ENCODE results near the gene PEAK3. TPM values are rescaled to one million over a fixed set of nuclear protein-coding genes. Genes with fewer than 3 reads are reported as not detected.

The PEAK3 gene
- total and polyA plus RNA-seq, 9 of the 15 experiments (the other 6 are each of a cell fraction or from before 2014, with no cell fraction given), result 0.07 to 0.40 TPM; not detected in 7

DNA sequence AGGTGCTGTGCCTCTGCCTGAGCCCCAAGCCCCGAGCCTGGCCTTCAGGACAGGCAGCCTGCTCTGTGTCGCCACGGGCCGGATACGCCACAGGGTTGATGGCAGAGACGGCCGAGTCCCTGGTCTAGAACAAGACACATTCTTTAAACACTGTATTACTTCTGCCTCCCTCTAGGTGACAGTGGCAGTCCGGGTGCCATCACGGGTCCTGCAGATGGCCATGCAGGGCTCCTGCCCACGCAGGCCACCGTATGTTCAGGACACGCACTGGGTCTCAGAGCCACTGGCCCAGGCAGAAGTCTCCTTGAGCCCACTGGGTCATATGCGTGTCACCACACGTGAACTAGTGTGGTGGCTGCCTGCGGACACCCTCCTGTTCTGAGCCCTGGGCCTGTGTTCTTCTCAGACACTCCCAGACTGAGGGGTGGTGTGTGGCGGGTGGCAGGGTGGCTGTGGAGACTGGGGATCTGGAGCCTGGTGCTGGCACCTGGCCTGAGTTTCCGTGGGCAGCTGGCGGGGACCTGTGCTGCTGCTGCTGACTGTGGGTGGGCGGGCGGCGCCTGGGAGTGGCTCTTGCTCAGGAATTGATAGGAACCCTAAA, 50.3 kb downstream of the PEAK3 start:
- Histone ChIP-seq H3K36me3 (ENCODE audit: control insufficient read depth, insufficient read depth, low read length) (peaks cover 71% of the 10 kb centered on the region; the same call in 2 of the 3 replicates), H4K20me1 (replicated peaks; ENCODE audit: control insufficient read depth, insufficient read depth, low read length) (0 out of 2 replicates have a peak, but pooled peaks cover 13% of the 10 kb centered on the region), H3K4me2 (ENCODE audit: insufficient read depth, low read length) (no peak overlapping the region), H3K27ac (ENCODE audit: extremely low read depth, low read depth, low read length) (no peak overlapping the region; the same call in 2 of the 3 replicates), H3K9me1 (ENCODE audit: control insufficient read depth, insufficient read depth, low read length) (no peaks in the 10 kb centered on the region), H3K9ac (ENCODE audit: insufficient read depth in 1 of 2, low read depth in 2 of 2, low read length in 2 of 2) (peak overlapping the region in 1 of 2 experiments; percentile 78; a peak in 2 of 4 replicates), H3K27me3 (ENCODE audit: control insufficient read depth in 2 of 2, insufficient read depth in 2 of 2, low read length in 2 of 2) (no peaks in the 10 kb centered on the region), H2AFZ (ENCODE audit: low read depth, low read length) (no peak overlapping the region), H3K4me1 (replicated peaks in 1 of 2; ENCODE audit: control insufficient read depth in 2 of 2, insufficient read depth in 2 of 2, low read length in 2 of 2) (peaks cover 0 to 82% of the 10 kb centered on the region in 2 experiments; a peak in 3 of 5 replicates), H3K79me2 (ENCODE audit: control insufficient read depth, insufficient read depth, low read length) (peaks cover 40% of the 10 kb centered on the region), H3K9me3 (replicated peaks; ENCODE audit: control insufficient read depth, insufficient read depth, low read depth, low read length) (no peaks in the 10 kb centered on the region), H3K4me3 (no peak overlapping the region)
- in situ Hi-C loops (cut with MboI) (loop anchor here (10.0 kb wide), 1 partner anchor 83 kb away; no protein-coding TSS in a partner anchor), intact Hi-C loops (cut with micrococcal nuclease) (no loop called here)
- no peak for DNase-seq (ENCODE audit: extremely low read depth in 1 of 4, low spot score in 3 of 4)
- ChIA-PET POLR2A (interaction anchor here (0.6 to 1.9 kb wide), 2 partner anchors 10 to 11 kb away, joined by 3 to 9 read pairs; no protein-coding TSS in a partner anchor), CTCF (ENCODE audit: low intra/inter-chr PET ratio) (no interaction called here)
- WGBS (ENCODE audit: insufficient coverage, low coverage, missing lambda C conversion rate), result 87% methylated on average over 21 of the region's 21 CpGs
- FAIRE-seq, result no peak
- ATAC-seq, result peak; percentile 14; the same call in 2 of the 3 replicates
- BruUV-seq (replicated peaks), result no TSS peak
- TF ChIP-seq ZNF707 (CRISPR knock-in tag; conservative IDR thresholded peaks at IDR 0.05), result no peak
- TF ChIP-seq ZNF431 (CRISPR knock-in tag; IDR thresholded peaks at IDR 0.05), result no peak
- no peak for TF ChIP-seq TARDBP (IDR thresholded peaks at IDR 0.05)
- TF ChIP-seq, protein P1, sequence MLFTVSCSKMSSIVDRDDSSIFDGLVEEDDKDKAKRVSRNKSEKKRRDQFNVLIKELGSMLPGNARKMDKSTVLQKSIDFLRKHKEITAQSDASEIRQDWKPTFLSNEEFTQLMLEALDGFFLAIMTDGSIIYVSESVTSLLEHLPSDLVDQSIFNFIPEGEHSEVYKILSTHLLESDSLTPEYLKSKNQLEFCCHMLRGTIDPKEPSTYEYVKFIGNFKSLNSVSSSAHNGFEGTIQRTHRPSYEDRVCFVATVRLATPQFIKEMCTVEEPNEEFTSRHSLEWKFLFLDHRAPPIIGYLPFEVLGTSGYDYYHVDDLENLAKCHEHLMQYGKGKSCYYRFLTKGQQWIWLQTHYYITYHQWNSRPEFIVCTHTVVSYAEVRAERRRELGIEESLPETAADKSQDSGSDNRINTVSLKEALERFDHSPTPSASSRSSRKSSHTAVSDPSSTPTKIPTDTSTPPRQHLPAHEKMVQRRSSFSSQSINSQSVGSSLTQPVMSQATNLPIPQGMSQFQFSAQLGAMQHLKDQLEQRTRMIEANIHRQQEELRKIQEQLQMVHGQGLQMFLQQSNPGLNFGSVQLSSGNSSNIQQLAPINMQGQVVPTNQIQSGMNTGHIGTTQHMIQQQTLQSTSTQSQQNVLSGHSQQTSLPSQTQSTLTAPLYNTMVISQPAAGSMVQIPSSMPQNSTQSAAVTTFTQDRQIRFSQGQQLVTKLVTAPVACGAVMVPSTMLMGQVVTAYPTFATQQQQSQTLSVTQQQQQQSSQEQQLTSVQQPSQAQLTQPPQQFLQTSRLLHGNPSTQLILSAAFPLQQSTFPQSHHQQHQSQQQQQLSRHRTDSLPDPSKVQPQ (CRISPR knock-in tag; IDR thresholded peaks at IDR 0.05; ENCODE audit: borderline replicate concordance), result no peak
- no peak for TF ChIP-seq CTBP1 (IDR thresholded peaks at IDR 0.05; ENCODE audit: borderline replicate concordance)
- TF ChIP-seq MTA3 (IDR thresholded peaks at IDR 0.05; ENCODE audit: borderline replicate concordance), result no peak
- no peak for TF ChIP-seq C11orf30 (IDR thresholded peaks at IDR 0.05; ENCODE audit: low read depth)
- TF ChIP-seq RBFOX2 (IDR thresholded peaks at IDR 0.05; ENCODE audit: low read depth, low read length), result peak; percentile 56
- TF ChIP-seq JUN (IDR thresholded peaks at IDR 0.05; ENCODE audit: borderline replicate concordance, low read depth, low read length), result no peak
- no peak for TF ChIP-seq JUN (CRISPR knock-in tag; IDR thresholded peaks at IDR 0.05; ENCODE audit: borderline replicate concordance)
- TF ChIP-seq, protein P2, sequence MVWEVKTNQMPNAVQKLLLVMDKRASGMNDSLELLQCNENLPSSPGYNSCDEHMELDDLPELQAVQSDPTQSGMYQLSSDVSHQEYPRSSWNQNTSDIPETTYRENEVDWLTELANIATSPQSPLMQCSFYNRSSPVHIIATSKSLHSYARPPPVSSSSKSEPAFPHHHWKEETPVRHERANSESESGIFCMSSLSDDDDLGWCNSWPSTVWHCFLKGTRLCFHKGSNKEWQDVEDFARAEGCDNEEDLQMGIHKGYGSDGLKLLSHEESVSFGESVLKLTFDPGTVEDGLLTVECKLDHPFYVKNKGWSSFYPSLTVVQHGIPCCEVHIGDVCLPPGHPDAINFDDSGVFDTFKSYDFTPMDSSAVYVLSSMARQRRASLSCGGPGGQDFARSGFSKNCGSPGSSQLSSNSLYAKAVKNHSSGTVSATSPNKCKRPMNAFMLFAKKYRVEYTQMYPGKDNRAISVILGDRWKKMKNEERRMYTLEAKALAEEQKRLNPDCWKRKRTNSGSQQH (CRISPR knock-in tag; IDR thresholded peaks at IDR 0.05), result no peak
- no peak for TF ChIP-seq SREBF1 (IDR thresholded peaks at IDR 0.05; ENCODE audit: borderline replicate concordance, low read depth, low read length)
- no peak for TF ChIP-seq RNF2 (IDR thresholded peaks at IDR 0.05)
- TF ChIP-seq, protein P3, sequence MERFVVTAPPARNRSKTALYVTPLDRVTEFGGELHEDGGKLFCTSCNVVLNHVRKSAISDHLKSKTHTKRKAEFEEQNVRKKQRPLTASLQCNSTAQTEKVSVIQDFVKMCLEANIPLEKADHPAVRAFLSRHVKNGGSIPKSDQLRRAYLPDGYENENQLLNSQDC (CRISPR knock-in tag; IDR thresholded peaks at IDR 0.05), result no peak
- TF ChIP-seq FOSL1 (tag; conservative IDR thresholded peaks at IDR 0.05), result no peak
- TF ChIP-seq ZNF165 (CRISPR knock-in tag; IDR thresholded peaks at IDR 0.05; ENCODE audit: borderline replicate concordance), result no peak
- no peak for TF ChIP-seq SP1 (CRISPR knock-in tag; IDR thresholded peaks at IDR 0.05)
- TF ChIP-seq ZNF717 (CRISPR knock-in tag; IDR thresholded peaks at IDR 0.05), result no peak
- peak; percentile 61 for TF ChIP-seq POLR2B (IDR thresholded peaks at IDR 0.05; ENCODE audit: low read depth, partially characterized antibody)
- TF ChIP-seq KDM5B (IDR thresholded peaks at IDR 0.05; ENCODE audit: insufficient replicate concordance, low read depth, low read length), result peak; percentile 18
